ENCODE measurements around the gene TANC2. TPM values are rescaled to one million over a fixed set of nuclear protein-coding genes. Genes with fewer than 3 reads are reported as not detected.

The TANC2 gene
- total RNA-seq, 3 donors from 2014 or later = 8.2 to 30.3 (median 20.2) TPM

GRCh38 chr17:62965174-62965685 is 805 bp upstream of the TANC2 start:
- ATAC-seq = no peak
- intact Hi-C loops (cut with DNase I, micrococcal nuclease) = loop anchor here (5.0 kb wide), 2 partner anchors 253 to 263 kb away; no protein-coding TSS in a partner anchor
- Histone ChIP-seq H3K4me3 (no peak overlapping the region), H3K36me3 (ENCODE audit: low read depth) (no peaks in the 10 kb centered on the region), H3K9me3 (no peaks in the 10 kb centered on the region), H3K4me1 (ENCODE audit: low read depth) (peaks cover 16% of the 10 kb centered on the region)
- DNase-seq = no peak
- TF ChIP-seq, protein P1, sequence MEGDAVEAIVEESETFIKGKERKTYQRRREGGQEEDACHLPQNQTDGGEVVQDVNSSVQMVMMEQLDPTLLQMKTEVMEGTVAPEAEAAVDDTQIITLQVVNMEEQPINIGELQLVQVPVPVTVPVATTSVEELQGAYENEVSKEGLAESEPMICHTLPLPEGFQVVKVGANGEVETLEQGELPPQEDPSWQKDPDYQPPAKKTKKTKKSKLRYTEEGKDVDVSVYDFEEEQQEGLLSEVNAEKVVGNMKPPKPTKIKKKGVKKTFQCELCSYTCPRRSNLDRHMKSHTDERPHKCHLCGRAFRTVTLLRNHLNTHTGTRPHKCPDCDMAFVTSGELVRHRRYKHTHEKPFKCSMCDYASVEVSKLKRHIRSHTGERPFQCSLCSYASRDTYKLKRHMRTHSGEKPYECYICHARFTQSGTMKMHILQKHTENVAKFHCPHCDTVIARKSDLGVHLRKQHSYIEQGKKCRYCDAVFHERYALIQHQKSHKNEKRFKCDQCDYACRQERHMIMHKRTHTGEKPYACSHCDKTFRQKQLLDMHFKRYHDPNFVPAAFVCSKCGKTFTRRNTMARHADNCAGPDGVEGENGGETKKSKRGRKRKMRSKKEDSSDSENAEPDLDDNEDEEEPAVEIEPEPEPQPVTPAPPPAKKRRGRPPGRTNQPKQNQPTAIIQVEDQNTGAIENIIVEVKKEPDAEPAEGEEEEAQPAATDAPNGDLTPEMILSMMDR (IDR thresholded peaks at IDR 0.05) = no peak

DNA sequence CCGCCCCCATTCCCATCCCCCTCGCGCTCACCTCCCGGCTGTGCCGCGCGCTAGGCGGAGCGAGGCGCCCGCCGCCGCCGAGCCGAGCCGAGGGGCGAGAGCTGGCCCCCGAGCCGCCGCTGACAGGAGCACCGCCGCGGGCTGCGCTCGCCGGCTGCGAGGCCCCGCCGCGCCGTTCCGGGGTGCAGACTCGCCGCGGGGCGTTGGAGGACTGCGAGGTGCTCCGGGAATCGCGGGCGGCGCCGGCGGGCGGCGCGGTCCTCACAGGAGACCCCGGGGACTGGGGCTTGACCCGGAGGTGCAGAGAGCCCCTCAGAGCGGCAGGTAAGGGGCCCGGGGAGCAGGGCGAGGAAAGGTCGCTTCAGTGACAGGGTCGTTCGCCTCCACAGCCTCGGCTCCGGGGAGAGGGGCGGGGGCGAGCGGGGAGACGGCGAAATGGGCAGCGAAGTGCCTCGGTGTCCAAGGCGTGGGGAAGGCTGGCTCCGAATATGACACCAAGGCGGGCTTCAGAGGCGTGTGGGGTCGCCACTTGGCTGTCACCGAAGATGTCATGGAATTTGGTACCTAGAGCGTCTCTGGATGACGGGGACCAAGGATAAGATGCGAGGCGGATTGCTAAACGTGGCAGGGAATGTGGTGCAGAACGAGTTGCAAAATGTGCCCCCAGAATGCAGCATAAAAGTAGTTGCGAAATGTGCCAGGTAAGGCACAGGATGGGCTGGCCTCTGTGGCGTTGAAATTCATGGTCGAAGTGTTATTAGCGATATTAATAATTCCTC is 580 bp downstream of the TANC2 start:
- intact Hi-C loops (cut with DNase I, micrococcal nuclease) = loop anchor here (5.0 kb wide), 2 partner anchors 254 to 264 kb away; no protein-coding TSS in a partner anchor
- ATAC-seq (peak; percentile 70), DNase-seq (peak; percentile 73 to 84 (median 74))
- peaks cover 16% of the 10 kb centered on the region for H3K4me1 ChIP-seq (ENCODE audit: low read depth)
- H3K36me3 ChIP-seq (ENCODE audit: low read depth) = no peaks in the 10 kb centered on the region
- peak overlapping the region; percentile 71 for H3K4me3 ChIP-seq
- no peaks in the 10 kb centered on the region for H3K9me3 ChIP-seq
- TF ChIP-seq, protein P1 (IDR thresholded peaks at IDR 0.05) = no peak

GRCh38 chr17:62967205-62967529 is 1.1 kb downstream of the TANC2 start:
- H3K9me3 ChIP-seq = no peaks in the 10 kb centered on the region
- H3K4me1 ChIP-seq (ENCODE audit: low read depth) = peaks cover 16% of the 10 kb centered on the region
- TF ChIP-seq, protein P1 (IDR thresholded peaks at IDR 0.05) = no peak
- no peak for ATAC-seq
- no peak overlapping the region for H3K4me3 ChIP-seq
- intact Hi-C loops (cut with DNase I, micrococcal nuclease) = loop anchor here (5.0 kb wide), 2 partner anchors 255 to 265 kb away; no protein-coding TSS in a partner anchor
- no peak for DNase-seq
- no peaks in the 10 kb centered on the region for H3K36me3 ChIP-seq (ENCODE audit: low read depth)

GRCh38 chr17:62968445-62968923 is 2.4 kb downstream of the TANC2 start:
- H3K4me3 ChIP-seq = no peak overlapping the region
- DNase-seq = peak in 1 of 3 donors; percentile 64
- no peaks in the 10 kb centered on the region for H3K36me3 ChIP-seq (ENCODE audit: low read depth)
- TF ChIP-seq, protein P1 (IDR thresholded peaks at IDR 0.05) = peak; percentile 62
- no peaks in the 10 kb centered on the region for H3K9me3 ChIP-seq
- intact Hi-C loops (cut with DNase I, micrococcal nuclease) = loop anchor here (5.0 kb wide), 2 partner anchors 256 to 266 kb away; no protein-coding TSS in a partner anchor
- peak; percentile 80 for ATAC-seq
- H3K4me1 ChIP-seq (ENCODE audit: low read depth) = peaks cover 16% of the 10 kb centered on the region

DNA sequence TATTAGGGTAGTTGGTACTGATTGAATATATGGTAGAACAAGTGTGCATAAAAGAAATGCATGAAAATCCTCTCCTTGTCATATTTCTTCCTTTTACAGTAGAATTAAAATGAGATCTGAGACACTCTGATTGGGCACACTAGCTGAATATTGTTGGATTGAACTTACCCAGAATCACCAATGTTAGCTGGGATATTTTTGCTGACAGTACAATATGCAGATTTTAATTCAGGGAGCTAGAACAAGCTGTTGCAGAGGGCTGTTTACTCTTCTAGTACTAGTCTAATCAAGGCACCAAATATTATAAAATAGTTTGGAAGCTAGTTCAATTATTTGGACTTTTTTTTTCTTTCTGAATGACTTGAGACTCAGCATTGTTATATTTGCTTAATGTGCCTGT is 4.6 kb downstream of the TANC2 start:
- TF ChIP-seq, protein P1 (IDR thresholded peaks at IDR 0.05) = no peak
- DNase-seq (no peak), ATAC-seq (no peak)
- intact Hi-C loops (cut with DNase I, micrococcal nuclease) = no loop called here
- H3K9me3 ChIP-seq = no peaks in the 10 kb centered on the region
- no peaks in the 10 kb centered on the region for H3K36me3 ChIP-seq (ENCODE audit: low read depth)
- no peak overlapping the region for H3K4me3 ChIP-seq
- peaks cover 16% of the 10 kb centered on the region for H3K4me1 ChIP-seq (ENCODE audit: low read depth)
